Mucosa of stomach (tissue), 1 donor: ENCODE data around the gene DLEC1.
A peak's percentile ranks its signal among the peaks of the same experiment; 100 is the strongest.

Source experiments
- H3K27me3 ChIP-seq: one replicate; pipeline ENCODE4 v1.7.0; 2013; ENCODE audit warnings: mild to moderate bottlenecking, low read length; ENCODE audit not compliant: control insufficient read depth, insufficient read depth
- H3K36me3 ChIP-seq: one replicate; pipeline ENCODE4 v1.7.0; 2013; ENCODE audit warnings: low read length; ENCODE audit not compliant: control insufficient read depth, insufficient read depth
- H3K4me1 ChIP-seq: one replicate; pipeline ENCODE4 v1.7.0; 2013; ENCODE audit warnings: mild to moderate bottlenecking, low read length; ENCODE audit not compliant: control insufficient read depth, insufficient read depth
- H3K4me3 ChIP-seq: one replicate; pipeline ENCODE4 v1.7.0; 2013; ENCODE audit warnings: low read length
- H3K9ac ChIP-seq: one replicate; pipeline ENCODE4 v1.7.0; 2013; ENCODE audit warnings: mild to moderate bottlenecking, low read length, moderate library complexity
- H3K9me3 ChIP-seq: one replicate; pipeline ENCODE4 v1.7.0; 2013; ENCODE audit warnings: mild to moderate bottlenecking, low read length, moderate library complexity; ENCODE audit not compliant: control insufficient read depth
- donor health status: Pancreatic carcinoma.

Gene DLEC1

GRCh38 chr3:38163841-38164642 is 125.0 kb downstream of the DLEC1 start:
- Histone ChIP-seq H3K4me3 (peak overlapping the region; percentile 57), H3K9ac (peak overlapping the region; percentile 80), H3K4me1 (peaks cover 22% of the 10 kb centered on the region), H3K27me3 (no peaks in the 10 kb centered on the region), H3K9me3 (no peaks in the 10 kb centered on the region), H3K36me3 (no peaks in the 10 kb centered on the region)

DNA sequence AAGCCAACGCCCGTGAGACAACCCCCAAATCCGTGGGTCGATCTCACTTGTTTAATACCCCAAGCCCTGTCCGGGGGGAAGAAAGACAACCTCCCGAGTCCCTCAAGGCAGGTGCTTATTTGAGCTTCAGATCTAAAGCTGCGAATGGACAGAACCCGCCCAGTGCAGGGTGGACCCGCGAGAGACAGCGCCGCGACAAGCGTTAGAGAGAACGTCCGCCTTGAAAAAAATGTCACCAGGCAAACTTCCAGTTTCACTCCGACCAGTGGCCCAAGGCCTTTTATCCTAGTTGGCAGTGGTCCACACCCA is 125.6 kb downstream of the DLEC1 start:
- Histone ChIP-seq H3K9ac (peak overlapping the region; percentile 80), H3K4me1 (peaks cover 22% of the 10 kb centered on the region), H3K9me3 (no peaks in the 10 kb centered on the region), H3K4me3 (peak overlapping the region; percentile 57), H3K36me3 (no peaks in the 10 kb centered on the region), H3K27me3 (no peaks in the 10 kb centered on the region)

- peak within 1 kb of the TSS; percentile 57 for H3K4me3 ChIP-seq
- no peaks in the 10 kb centered on the region for H3K9me3 ChIP-seq
- no peaks in the 10 kb centered on the region for H3K36me3 ChIP-seq
- H3K9ac ChIP-seq: peak within 1 kb of the TSS; percentile 80
- H3K27me3 ChIP-seq: no peaks in the 10 kb centered on the region
- H3K4me1 ChIP-seq: peaks cover 22% of the 10 kb centered on the region
Measured at GRCh38 chr3:38164952-38165721, 126.1 kb downstream of the DLEC1 start, which contains the start of gene OXSR1. OXSR1 (plus strand) TSS chr3:38165537; CDS start chr3:38165877, 340 bp downstream.

GRCh38 chr3:38165722-38166387 is 126.8 kb downstream of the DLEC1 start:
- no peaks in the 10 kb centered on the region for H3K9me3 ChIP-seq
- peak overlapping the region; percentile 80 for H3K9ac ChIP-seq
- H3K4me1 ChIP-seq: peaks cover 22% of the 10 kb centered on the region
- no peaks in the 10 kb centered on the region for H3K27me3 ChIP-seq
- H3K4me3 ChIP-seq: peak overlapping the region; percentile 57
- H3K36me3 ChIP-seq: no peaks in the 10 kb centered on the region

DNA sequence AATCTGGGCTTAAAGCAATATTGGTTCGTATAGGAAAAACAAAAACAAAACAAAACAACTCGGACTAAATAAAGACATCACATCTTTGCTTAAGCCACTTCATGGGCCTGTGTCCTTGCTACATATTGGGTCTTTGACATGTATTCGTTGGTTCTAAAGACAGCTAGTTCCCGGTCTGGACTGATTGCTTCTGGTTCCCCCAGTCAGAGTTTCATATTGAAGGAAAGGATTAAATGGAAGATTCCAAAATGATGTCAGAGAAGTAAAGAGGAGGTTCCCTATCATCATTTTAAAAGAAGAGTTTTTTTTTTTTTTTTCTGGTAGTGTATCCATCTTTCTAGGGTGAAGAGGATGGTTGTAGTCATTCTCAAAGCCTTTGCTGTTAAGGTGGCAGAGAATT is 128.6 kb downstream of the DLEC1 start:
- Histone ChIP-seq H3K27me3 (no peaks in the 10 kb centered on the region), H3K4me3 (no peak overlapping the region), H3K36me3 (no peaks in the 10 kb centered on the region), H3K9ac (no peak overlapping the region), H3K9me3 (no peaks in the 10 kb centered on the region), H3K4me1 (peaks cover 22% of the 10 kb centered on the region)

DNA sequence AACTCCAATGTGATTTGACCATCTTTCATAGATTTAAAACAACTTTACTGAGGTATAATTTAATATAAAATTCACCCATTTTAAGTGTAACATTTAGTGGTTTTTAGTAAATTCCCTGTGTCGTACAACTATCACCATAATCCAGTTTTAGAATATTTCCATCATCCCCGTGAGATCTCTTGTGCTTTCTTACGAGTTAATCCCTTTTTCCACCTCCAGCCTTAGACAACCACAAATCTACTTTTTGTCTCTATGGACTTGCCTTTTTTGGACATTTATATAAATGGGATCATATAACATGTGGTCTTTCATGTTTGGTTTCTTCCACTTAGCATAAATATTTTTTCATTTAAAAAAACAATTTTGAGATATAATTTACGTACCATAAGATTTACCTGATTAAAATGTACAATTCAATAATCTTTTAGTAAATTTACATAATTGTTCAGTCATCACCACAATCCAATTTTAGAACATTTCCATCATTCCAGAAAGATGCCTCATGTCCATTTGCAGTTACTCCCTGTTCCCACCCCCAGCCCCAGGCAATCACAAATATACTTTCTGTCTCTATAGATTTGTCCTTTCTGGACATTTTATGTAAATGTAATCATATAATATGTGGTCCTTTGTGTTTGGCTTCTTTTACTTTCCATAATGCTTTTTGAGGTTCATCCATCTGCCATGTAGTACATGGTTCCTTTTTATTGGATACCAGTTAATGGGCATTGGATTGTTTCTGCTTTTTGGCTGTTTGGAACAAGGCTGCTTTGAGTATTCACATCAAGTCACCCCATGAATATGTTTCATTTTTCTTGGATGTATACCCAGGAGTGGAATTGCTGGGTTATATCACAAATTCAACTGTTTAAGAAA is 129.4 kb downstream of the DLEC1 start:
- no peak overlapping the region for H3K4me3 ChIP-seq
- no peak overlapping the region for H3K9ac ChIP-seq
- H3K36me3 ChIP-seq: no peaks in the 10 kb centered on the region
- H3K4me1 ChIP-seq: peaks cover 21% of the 10 kb centered on the region
- no peaks in the 10 kb centered on the region for H3K9me3 ChIP-seq
- H3K27me3 ChIP-seq: no peaks in the 10 kb centered on the region

GRCh38 chr3:38169027-38169317 is 130.0 kb downstream of the DLEC1 start:
- Histone ChIP-seq H3K27me3 (no peaks in the 10 kb centered on the region), H3K4me3 (no peak overlapping the region), H3K4me1 (peaks cover 16% of the 10 kb centered on the region), H3K9me3 (no peaks in the 10 kb centered on the region), H3K36me3 (no peaks in the 10 kb centered on the region), H3K9ac (no peak overlapping the region)

- Histone ChIP-seq H3K36me3 (no peaks in the 10 kb centered on the region), H3K9me3 (no peaks in the 10 kb centered on the region), H3K4me3 (no peak overlapping the region), H3K4me1 (peaks cover 10% of the 10 kb centered on the region), H3K9ac (no peak overlapping the region), H3K27me3 (no peaks in the 10 kb centered on the region)
Measured at GRCh38 chr3:38170722-38171121, 131.7 kb downstream of the DLEC1 start.

GRCh38 chr3:38171622-38172021 is 132.6 kb downstream of the DLEC1 start:
- no peak overlapping the region for H3K9ac ChIP-seq
- H3K9me3 ChIP-seq: no peaks in the 10 kb centered on the region
- no peaks in the 10 kb centered on the region for H3K27me3 ChIP-seq
- no peak overlapping the region for H3K4me3 ChIP-seq
- peaks cover 9% of the 10 kb centered on the region for H3K4me1 ChIP-seq
- H3K36me3 ChIP-seq: no peaks in the 10 kb centered on the region
